Measurements from ENCODE around the gene KCNK6.
"Not testable (repeated sequence)": the region's sequence is repeated elsewhere in the genome, so short reads cannot be mapped to it uniquely, and the experiment has no call there.

The KCNK6 gene

DNA sequence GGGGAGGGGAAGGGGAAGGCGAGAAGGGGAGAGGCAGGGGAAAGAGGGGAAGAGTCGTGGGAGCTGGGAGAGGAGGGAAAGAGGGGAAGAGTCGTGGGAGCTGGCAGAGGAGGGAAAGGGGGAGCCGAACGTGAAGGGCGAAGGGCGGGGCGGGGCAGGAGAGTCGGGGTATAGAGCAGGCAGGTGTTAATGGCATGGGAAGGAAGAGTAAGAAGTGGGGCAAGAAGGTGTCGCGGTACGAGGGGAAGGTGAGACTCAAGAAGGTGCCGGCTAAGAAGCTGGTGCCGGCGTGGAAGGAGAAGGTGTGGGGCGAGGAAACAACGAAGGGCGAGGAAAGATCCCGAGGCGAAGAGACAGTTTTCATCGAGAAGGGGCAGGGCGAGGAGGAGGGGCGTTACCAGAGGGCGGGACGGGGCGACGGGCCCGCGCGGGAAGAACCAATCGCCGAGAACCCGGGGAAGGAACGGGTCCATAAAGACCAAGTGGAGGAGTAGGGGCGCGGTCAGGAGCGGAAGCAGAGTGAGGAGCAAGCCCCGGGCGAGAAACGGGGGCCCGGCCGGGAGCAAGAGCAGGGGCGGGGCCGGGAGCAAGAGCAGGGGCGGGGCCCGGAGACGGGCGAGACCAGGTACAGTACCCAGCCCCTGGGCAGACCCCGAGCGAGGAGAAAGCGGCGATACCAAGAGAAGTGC is 16.4 kb downstream of the KCNK6 start:
- Histone ChIP-seq H3K4me3 (replicated peaks; ENCODE audit: insufficient read depth, low read length) (peak overlapping the region; percentile 87), H3K27me3 (ENCODE audit: insufficient read depth, poor library complexity, severe bottlenecking) (no peaks in the 10 kb centered on the region), H3K27ac (replicated peaks) (peak overlapping the region; percentile 84)
- DNase-seq (ENCODE audit: low read depth in 1 of 2, low spot score in 1 of 2): peak; percentile 90 to 98
- TF ChIP-seq GABPA (IDR thresholded peaks at IDR 0.05; ENCODE audit: low read depth) (no peak), SPI1 (IDR thresholded peaks at IDR 0.05; ENCODE audit: borderline replicate concordance, low read depth) (peak; percentile 40; the same call in 1 of the 2 replicates)

GRCh38 chr19:38336638-38337359 is 17.2 kb downstream of the KCNK6 start:
- Histone ChIP-seq H3K4me3 (replicated peaks; ENCODE audit: insufficient read depth, low read length) (peak overlapping the region; percentile 87), H3K27me3 (ENCODE audit: insufficient read depth, poor library complexity, severe bottlenecking) (no peaks in the 10 kb centered on the region), H3K27ac (replicated peaks) (peak overlapping the region; percentile 84)
- peak; percentile 95 to 97 for DNase-seq (ENCODE audit: low read depth in 1 of 2, low spot score in 1 of 2)
- TF ChIP-seq POLR2AphosphoS5 (IDR thresholded peaks at IDR 0.05; ENCODE audit: low read depth) (no peak), SPI1 (IDR thresholded peaks at IDR 0.05; ENCODE audit: borderline replicate concordance, low read depth) (no peak), CTCF (IDR thresholded peaks at IDR 0.05; ENCODE audit: insufficient read depth, low read length) (no peak), REST (IDR thresholded peaks at IDR 0.05; ENCODE audit: insufficient replicate concordance, low read depth) (no peak), GABPA (IDR thresholded peaks at IDR 0.05; ENCODE audit: low read depth) (no peak)

- H3K4me3 ChIP-seq (replicated peaks; ENCODE audit: insufficient read depth, low read length): peak overlapping the region; percentile 87
- TF ChIP-seq GABPA (IDR thresholded peaks at IDR 0.05; ENCODE audit: low read depth): no peak
- TF ChIP-seq CTCF (IDR thresholded peaks at IDR 0.05; ENCODE audit: insufficient read depth, low read length): no peak
- TF ChIP-seq REST (IDR thresholded peaks at IDR 0.05; ENCODE audit: insufficient replicate concordance, low read depth): no peak
- no peak for TF ChIP-seq SPI1 (IDR thresholded peaks at IDR 0.05; ENCODE audit: borderline replicate concordance, low read depth)
- TF ChIP-seq POLR2AphosphoS5 (IDR thresholded peaks at IDR 0.05; ENCODE audit: low read depth): no peak
- H3K27ac ChIP-seq (replicated peaks): no peak overlapping the region
Observed at GRCh38 chr19:38337360-38337653, 17.7 kb downstream of the KCNK6 start.

GRCh38 chr19:38339011-38339410 is 19.4 kb downstream of the KCNK6 start:
- H3K27me3 ChIP-seq (ENCODE audit: insufficient read depth, poor library complexity, severe bottlenecking); H3K27ac ChIP-seq (replicated peaks); H3K4me3 ChIP-seq (replicated peaks; ENCODE audit: insufficient read depth, low read length); DNase-seq (ENCODE audit: low read depth in 1 of 2, low spot score in 1 of 2): not testable (repeated sequence)

More at GRCh38 chr19:38337360-38337653, 17.7 kb downstream of the KCNK6 start:
- H3K27me3 ChIP-seq (ENCODE audit: insufficient read depth, poor library complexity, severe bottlenecking): no peaks in the 10 kb centered on the region
- no peak for DNase-seq (ENCODE audit: low read depth in 1 of 2, low spot score in 1 of 2)
